Chondrocyte (in vitro differentiated cells): Measurements from ENCODE around the gene LMX1A. TPM values are rescaled to one million over a fixed set of nuclear protein-coding genes. Genes with fewer than 3 reads are reported as not detected.

Source experiments
- DNase-seq: peaks from one replicate; pipeline ENCODE4 v3.0.0; 2021; ENCODE audit warnings: mixed read lengths, low spot score
- H3K27ac Mint-ChIP-seq: one replicate; pipeline ENCODE4 v1.8.0; 2021; ENCODE audit warnings: mild to moderate bottlenecking, moderate library complexity, mixed read lengths; ENCODE audit not compliant: unreplicated experiment
- H3K27me3 Mint-ChIP-seq: 2 replicates; pipeline ENCODE4 v1.8.0; 2021; ENCODE audit warnings: low read depth, mixed read lengths
- H3K36me3 Mint-ChIP-seq: 2 replicates; pipeline ENCODE4 v1.8.0; 2021; ENCODE audit warnings: low read depth, mixed read lengths
- H3K4me1 Mint-ChIP-seq: 2 replicates; pipeline ENCODE4 v1.8.0; 2021; ENCODE audit warnings: low read depth, mild to moderate bottlenecking, mixed read lengths
- H3K4me3 Mint-ChIP-seq: one replicate; pipeline ENCODE4 v1.8.0; 2021; ENCODE audit warnings: mild to moderate bottlenecking, moderate library complexity, mixed read lengths; ENCODE audit not compliant: unreplicated experiment
- H3K9me3 Mint-ChIP-seq: 2 replicates; pipeline ENCODE4 v1.8.0; 2021; ENCODE audit warnings: low read depth, mixed read lengths
- CTCF ChIP-seq: fragments of 200-600 bp; sonication (generic); IDR thresholded peaks from 2 replicates; pipeline ENCODE4 v1.5.0; 2021; ENCODE audit warnings: antibody characterized with exemption, mild to moderate bottlenecking, moderate library complexity
- total RNA-seq: library from RNA; stranded (reverse); gene quantifications from 3 replicates; pipeline ENCODE4 v1.2.1, GENCODE V29; 2021

Gene LMX1A
- total RNA-seq, 1 donor from 2014 or later = not detected

- Mint-ChIP-seq H3K9me3 (peaks cover 6% of the 10 kb centered on the region), H3K27me3 (no peaks in the 10 kb centered on the region), H3K4me3 (no peak overlapping the region), H3K27ac (no peak overlapping the region), H3K4me1 (no peaks in the 10 kb centered on the region), H3K36me3 (no peaks in the 10 kb centered on the region)
- no peak for TF ChIP-seq CTCF
- DNase-seq = no peak
Measured at GRCh38 chr1:165182975-165183374, 173.5 kb downstream of the LMX1A start.

GRCh38 chr1:165179306-165179705, 177.2 kb downstream of the LMX1A start:
- H3K9me3 Mint-ChIP-seq = peaks cover 6% of the 10 kb centered on the region
- TF ChIP-seq CTCF = no peak

GRCh38 chr1:165174491-165174890, 182.0 kb downstream of the LMX1A start:
- H3K4me3 Mint-ChIP-seq = no peak overlapping the region
- no peak for DNase-seq
- no peaks in the 10 kb centered on the region for H3K4me1 Mint-ChIP-seq
- H3K27ac Mint-ChIP-seq = no peak overlapping the region
- H3K36me3 Mint-ChIP-seq = no peaks in the 10 kb centered on the region
- no peaks in the 10 kb centered on the region for H3K9me3 Mint-ChIP-seq
- no peak for TF ChIP-seq CTCF
- no peaks in the 10 kb centered on the region for H3K27me3 Mint-ChIP-seq

More at GRCh38 chr1:165179306-165179705, 177.2 kb downstream of the LMX1A start:
- Mint-ChIP-seq H3K36me3 (no peaks in the 10 kb centered on the region), H3K4me3 (no peak overlapping the region), H3K27me3 (no peaks in the 10 kb centered on the region), H3K27ac (no peak overlapping the region), H3K4me1 (no peaks in the 10 kb centered on the region)
- DNase-seq = no peak

GRCh38 chr1:165173818-165174217, 182.7 kb downstream of the LMX1A start:
- Mint-ChIP-seq H3K4me3 (no peak overlapping the region), H3K9me3 (no peaks in the 10 kb centered on the region), H3K27me3 (no peaks in the 10 kb centered on the region), H3K27ac (no peak overlapping the region), H3K4me1 (no peaks in the 10 kb centered on the region), H3K36me3 (no peaks in the 10 kb centered on the region)
- no peak for DNase-seq
- no peak for TF ChIP-seq CTCF

GRCh38 chr1:165173409-165173808, 183.1 kb downstream of the LMX1A start:
- DNase-seq = no peak
- Mint-ChIP-seq H3K36me3 (no peaks in the 10 kb centered on the region), H3K9me3 (no peaks in the 10 kb centered on the region), H3K4me3 (no peak overlapping the region), H3K27ac (no peak overlapping the region), H3K27me3 (no peaks in the 10 kb centered on the region), H3K4me1 (no peaks in the 10 kb centered on the region)
- no peak for TF ChIP-seq CTCF
